Right ventricle myocardium superior (tissue), 1 donor: Measurements from ENCODE around the gene CHST11. TPM values are rescaled to one million over a fixed set of nuclear protein-coding genes. Genes with fewer than 3 reads are reported as not detected.

Experiments
- ATAC-seq: fragments of 200-7000 bp; cut with Tn5 transposase; one replicate; pipeline ENCODE4 v1.9.1; 2020; ENCODE audit warnings: mild to moderate bottlenecking; ENCODE audit not compliant: poor library complexity
- DNase-seq: peaks from one replicate; pipeline ENCODE4 v3.0.0-alpha.2; 2020
- intact Hi-C: fragments of 100-400 bp; cut with DNase I; formaldehyde crosslinking; loops from one replicate; pipeline ENCODE4 v1.11.2; 2022
- total RNA-seq: library from RNA; stranded (reverse); fragmentation: NEBNext Ultra II Directional; extraction: Animal tissue kit (Norgen Biotek cat#: 25700); gene quantifications from one replicate; pipeline ENCODE4 v1.2.1, GENCODE V29; 2021
- donor health status: DM: no; HTN: yes; CAD: no; lungs with severe emphysema.

Gene CHST11
- total RNA-seq, 1 donor from 2014 or later: 3.0 TPM

- intact Hi-C loops: no loop called here
- no peak for ATAC-seq
- DNase-seq: no peak
These were observed 36.7 kb downstream of the CHST11 start for GRCh38 chr12:104493496-104493895.

- DNase-seq (peak; percentile 54), ATAC-seq (peak; percentile 68)
- intact Hi-C loops: no loop called here
These were observed 37.5 kb downstream of the CHST11 start for GRCh38 chr12:104494137-104494792.

GRCh38 chr12:104494793-104495158 lies 38.0 kb downstream of the CHST11 start:
- peak; percentile 15 for ATAC-seq
- intact Hi-C loops: no loop called here
- DNase-seq: no peak

- intact Hi-C loops: no loop called here
- DNase-seq (no peak), ATAC-seq (no peak)
These were observed 39.0 kb downstream of the CHST11 start for GRCh38 chr12:104495786-104496185.

DNA sequence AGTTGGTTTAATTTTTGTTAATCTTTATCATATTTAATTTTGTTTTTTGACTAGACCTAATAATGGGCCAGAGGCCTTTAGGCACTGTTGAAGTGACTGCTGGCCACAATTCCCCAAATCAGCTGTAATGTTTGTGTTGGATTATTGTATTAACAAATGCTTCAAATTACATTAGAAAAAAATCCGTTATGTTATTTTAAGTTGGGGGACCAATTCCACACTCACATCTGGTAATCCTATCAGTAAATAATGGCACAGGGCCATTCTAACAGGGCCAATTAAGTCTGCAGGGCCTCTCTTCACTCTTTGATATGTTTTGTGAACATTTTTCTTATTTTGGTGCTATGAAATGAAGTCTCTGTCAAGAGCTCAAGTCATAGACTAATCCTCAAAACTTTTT lies 39.6 kb downstream of the CHST11 start:
- ATAC-seq: peak; percentile 20
- intact Hi-C loops: no loop called here
- DNase-seq: no peak

DNA sequence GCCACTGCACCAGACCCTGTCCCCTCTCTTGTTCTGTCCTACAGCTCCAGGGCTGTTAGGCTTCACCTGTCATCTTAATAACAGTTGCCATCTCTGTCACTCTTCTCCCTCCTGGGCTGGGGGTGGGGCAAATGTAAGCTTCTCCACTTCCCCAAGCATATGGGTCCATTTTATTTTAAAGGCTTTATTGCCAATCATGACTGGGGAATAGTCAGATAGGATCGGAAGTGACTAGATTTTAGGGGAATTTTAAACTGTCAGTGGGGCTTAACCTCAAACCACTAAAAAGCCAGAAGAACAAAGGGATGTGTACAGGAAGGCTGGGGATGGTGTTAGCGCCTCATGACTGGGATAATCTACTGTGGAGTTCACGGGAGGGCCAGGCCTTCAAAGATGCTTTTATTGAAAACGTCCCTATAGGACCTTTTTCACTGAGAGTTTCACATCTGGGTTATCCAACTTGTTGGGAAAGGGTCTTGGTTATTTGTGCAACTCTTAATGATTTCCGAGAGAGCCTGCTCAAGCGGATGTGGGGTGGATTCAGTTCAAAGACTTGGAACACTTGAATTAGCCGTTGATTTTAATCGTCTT lies 41.6 kb downstream of the CHST11 start:
- no peak for DNase-seq
- intact Hi-C loops: no loop called here
- ATAC-seq: no peak

DNA sequence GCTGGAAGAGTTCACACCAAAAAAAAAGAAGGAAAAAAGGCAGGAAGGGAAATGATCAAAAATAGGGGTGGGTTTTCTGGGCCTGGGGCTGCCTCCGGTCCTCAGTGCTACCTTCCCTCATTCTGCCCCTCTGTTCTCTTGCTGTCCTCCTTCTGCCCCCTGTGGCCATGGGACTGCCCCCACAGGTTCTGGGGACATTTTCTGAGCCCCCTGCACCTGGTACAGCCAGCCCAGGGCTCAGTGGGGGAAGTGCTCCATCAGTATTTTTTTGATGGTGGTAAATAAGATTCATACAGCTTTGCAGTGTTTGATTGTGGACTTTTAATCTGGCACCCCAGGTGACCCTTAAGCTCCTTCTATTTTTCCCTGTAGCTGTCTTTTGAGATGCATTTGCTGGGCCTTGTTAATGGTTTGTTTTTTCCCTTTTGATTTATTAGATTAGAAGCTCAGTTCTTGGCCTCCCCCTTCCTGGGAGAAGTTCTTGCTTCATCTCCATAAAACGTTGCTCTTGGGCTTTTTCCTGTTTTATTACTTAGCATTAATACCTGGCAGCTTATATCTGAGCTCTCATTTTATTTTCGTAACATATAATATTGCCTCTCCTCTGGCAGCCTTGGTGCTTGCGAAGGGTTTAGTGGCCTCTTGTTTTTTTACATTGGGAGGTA lies 43.1 kb downstream of the CHST11 start:
- no peak for ATAC-seq
- intact Hi-C loops: no loop called here

DNA sequence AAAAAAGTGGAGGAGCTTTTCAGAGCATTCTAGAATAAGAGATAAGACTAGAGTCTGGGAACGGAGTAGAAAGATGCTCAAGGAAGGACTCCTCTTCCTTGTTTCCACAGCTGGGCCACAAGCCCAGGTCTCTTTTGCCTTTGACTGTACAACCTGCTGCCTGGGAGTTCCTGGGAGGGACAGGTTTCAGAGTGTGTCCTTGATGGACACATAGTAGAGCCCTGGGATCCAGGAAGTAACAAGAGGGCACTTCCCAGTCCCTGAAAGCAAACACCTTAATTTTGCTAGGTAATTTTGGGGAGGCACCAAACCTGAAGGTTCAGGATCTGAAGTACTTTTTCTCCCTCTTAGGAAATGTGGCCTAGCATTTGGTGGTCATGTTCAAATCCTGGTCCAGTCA lies 44.4 kb downstream of the CHST11 start:
- intact Hi-C loops: no loop called here
- ATAC-seq (no peak), DNase-seq (no peak)

More for the DNA sequence above, 43.1 kb downstream of the CHST11 start:
- DNase-seq: no peak

- intact Hi-C loops: no loop called here
- DNase-seq: no peak
These were observed 44.9 kb downstream of the CHST11 start for GRCh38 chr12:104501660-104502059.

DNA sequence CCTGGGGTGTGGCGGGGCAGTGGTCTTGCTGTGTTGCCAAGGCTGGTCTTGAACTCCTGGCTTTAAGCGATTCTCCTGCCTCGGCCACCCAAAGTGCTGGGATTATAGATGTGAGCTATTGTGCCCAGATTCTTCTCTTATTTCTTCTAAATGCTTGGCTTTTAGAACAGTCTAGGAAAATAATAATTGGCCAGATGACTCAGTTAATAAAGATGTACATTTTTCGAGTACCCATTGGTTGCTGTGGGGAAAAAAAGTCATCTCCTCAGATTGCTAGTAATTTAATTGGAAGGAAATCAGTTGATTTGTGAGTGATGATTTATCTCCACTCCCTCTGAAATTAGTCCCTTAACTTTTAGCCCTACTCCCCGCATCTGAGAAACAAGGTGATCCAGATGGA lies 45.5 kb downstream of the CHST11 start:
- no peak for ATAC-seq
- intact Hi-C loops: no loop called here
- no peak for DNase-seq

More at GRCh38 chr12:104501660-104502059, 44.9 kb downstream of the CHST11 start:
- ATAC-seq: no peak

DNA sequence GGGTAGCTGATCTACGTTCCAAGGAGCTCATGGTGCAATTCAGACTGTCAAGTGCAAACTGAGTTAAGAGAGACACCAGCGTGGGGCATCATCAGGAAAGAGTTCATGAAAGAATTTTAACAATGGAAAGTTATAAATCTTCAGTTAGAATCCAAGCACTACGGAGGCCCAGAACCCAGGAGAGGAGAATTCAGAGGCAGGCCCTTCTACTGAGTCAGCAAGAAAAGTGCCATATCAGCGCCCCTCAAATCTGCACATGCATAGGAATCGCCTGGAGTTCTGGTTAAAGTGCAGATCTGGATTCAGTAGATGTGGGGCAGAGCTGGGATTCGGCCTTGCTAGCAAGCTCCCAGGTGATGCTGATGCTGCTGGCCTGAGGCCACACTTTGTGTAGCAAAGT lies 45.9 kb downstream of the CHST11 start:
- DNase-seq (no peak), ATAC-seq (no peak)
- intact Hi-C loops: no loop called here

DNA sequence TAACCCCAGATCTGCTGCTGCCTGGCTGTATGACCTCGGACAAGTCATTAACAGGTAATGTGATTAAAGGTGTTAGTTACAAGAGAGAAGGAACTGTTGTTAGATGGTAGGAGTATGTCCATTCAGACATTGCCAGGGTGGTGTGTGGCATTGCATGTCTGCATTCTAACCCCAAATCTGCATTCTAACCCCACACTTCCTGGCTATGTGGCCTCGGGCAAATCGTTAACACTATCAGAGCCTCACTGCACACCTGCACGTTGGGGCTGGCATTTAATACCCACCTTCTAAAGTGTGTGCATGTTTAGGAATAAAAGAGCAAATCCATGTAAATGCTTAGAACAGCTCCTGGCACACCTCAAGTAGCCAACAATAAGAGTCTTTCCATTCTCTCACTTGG lies 46.4 kb downstream of the CHST11 start:
- ATAC-seq (no peak), DNase-seq (no peak)
- intact Hi-C loops: no loop called here

GRCh38 chr12:104504146-104504545 lies 47.4 kb downstream of the CHST11 start:
- DNase-seq: no peak
- no peak for ATAC-seq
- intact Hi-C loops: no loop called here

GRCh38 chr12:104505095-104505818 lies 48.5 kb downstream of the CHST11 start:
- no peak for DNase-seq
- no peak for ATAC-seq
- intact Hi-C loops: no loop called here

GRCh38 chr12:104506676-104507401 lies 50.1 kb downstream of the CHST11 start:
- no peak for DNase-seq

GRCh38 chr12:104507672-104508071 lies 50.9 kb downstream of the CHST11 start:
- intact Hi-C loops: no loop called here
- DNase-seq: no peak
- ATAC-seq: no peak

More at GRCh38 chr12:104506676-104507401, 50.1 kb downstream of the CHST11 start:
- intact Hi-C loops: no loop called here
- peak; percentile 85 for ATAC-seq

DNA sequence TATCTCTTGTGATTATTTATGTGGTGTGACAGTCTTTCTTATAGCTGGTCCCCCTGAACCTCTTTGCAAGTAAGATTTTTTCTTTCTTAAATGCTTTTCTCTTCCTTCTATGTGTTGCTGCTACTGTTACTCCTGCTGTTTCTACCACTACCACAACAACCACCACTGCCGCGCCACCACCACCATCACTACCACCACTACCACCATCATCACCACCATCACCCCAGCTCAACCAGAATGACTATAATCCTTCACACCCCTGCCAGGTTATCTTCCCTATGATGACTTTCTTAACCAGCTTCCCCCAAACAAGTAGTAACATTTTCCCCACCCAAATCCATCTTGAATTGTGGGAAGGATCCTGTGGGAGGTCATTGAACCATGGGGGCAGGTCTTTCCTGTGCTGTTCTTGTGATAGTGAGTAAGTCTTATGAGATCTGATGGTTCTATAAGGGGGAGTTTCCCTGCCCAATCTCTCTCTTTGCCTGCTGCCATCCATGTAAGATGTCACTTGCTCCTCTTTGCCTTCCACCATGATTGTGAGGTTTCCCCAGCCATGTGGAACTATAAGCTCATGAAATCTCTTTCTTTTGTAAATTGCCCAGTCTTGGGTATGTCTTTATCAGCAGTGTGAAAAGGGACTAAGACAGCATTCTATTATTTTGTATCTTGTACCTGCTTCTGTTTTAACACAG lies 52.2 kb downstream of the CHST11 start:
- no peak for DNase-seq
- ATAC-seq: no peak
- intact Hi-C loops: no loop called here

DNA sequence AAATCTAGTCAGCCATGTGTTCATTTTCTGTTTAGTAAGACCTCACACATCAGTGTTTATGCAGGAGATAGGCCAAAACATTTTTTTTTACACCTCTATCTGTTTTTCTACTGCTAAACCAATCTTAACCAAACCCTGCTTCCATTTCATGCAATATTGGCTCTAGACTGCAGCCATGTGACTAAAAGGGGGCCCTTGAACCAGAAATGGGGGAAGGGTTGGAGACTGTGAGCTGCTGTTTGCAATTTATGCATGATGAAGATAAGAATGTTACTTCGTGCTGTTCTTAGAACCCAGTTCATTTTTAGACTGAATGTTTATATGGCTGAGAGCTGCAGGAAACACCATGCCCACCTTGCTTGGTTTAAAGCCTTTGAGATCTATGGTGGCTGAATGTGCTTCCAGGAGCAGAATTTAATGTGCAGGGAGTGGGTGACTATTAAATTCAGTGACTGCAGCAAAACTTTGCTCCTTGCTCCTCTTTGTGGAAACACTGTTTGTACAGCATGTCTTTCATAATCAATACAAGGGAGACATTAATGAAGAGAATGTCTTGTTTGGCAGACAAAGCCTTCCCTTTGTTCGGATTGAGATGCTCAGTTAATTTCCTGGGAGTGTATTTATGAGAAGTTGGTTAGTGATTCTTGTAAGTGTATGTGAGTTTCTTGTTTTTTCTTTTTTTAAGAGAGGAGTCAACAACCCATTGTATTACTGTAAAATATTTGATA lies 53.6 kb downstream of the CHST11 start:
- DNase-seq (no peak), ATAC-seq (no peak)
- intact Hi-C loops: no loop called here
